Thymus (tissue), 11 donors: ENCODE measurements around the gene PLEKHG3. TPM values are rescaled to one million over a fixed set of nuclear protein-coding genes. Genes with fewer than 3 reads are reported as not detected.

Experiments
- DNase-seq, 9 donors: peaks; one replicate each; pipeline ENCODE4 v3.0.0-alpha.2; 2013; ENCODE audit warnings: low spot score in 9 of 9, low read depth in 6 of 9, missing footprints in 1 of 9
- H3K27ac ChIP-seq, 2 donors: one replicate each; pipeline ENCODE4 v1.5.1; 2013; ENCODE audit warnings: control low read depth in 1 of 2, low read depth in 1 of 2, low read length in 1 of 2, mild to moderate bottlenecking in 1 of 2, moderate library complexity in 1 of 2
- H3K27me3 ChIP-seq, 2 donors: one replicate each; pipeline ENCODE4 v1.5.1; 2013; ENCODE audit warnings: low read length in 1 of 2; ENCODE audit not compliant: control insufficient read depth in 2 of 2, insufficient read depth in 1 of 2
- H3K36me3 ChIP-seq, 2 donors: one replicate each; pipeline ENCODE4 v1.5.1; 2013; ENCODE audit warnings: low read length in 1 of 2, mild to moderate bottlenecking in 1 of 2, moderate library complexity in 1 of 2; ENCODE audit not compliant: control insufficient read depth in 2 of 2, insufficient read depth in 2 of 2
- H3K4me1 ChIP-seq, 2 donors: one replicate each; pipeline ENCODE4 v1.5.1; 2013; ENCODE audit warnings: low read length in 2 of 2; ENCODE audit not compliant: control insufficient read depth in 2 of 2, insufficient read depth in 2 of 2
- H3K4me3 ChIP-seq, 2 donors: one replicate each; pipeline ENCODE4 v1.5.1; 2013; ENCODE audit warnings: low read length in 2 of 2, control low read depth in 1 of 2, mild to moderate bottlenecking in 1 of 2
- H3K9me3 ChIP-seq, 2 donors: one replicate each; pipeline ENCODE4 v1.5.1; 2013; ENCODE audit warnings: low read length in 1 of 2, mild to moderate bottlenecking in 1 of 2; ENCODE audit not compliant: control insufficient read depth in 2 of 2, insufficient read depth in 1 of 2
- WGBS: extraction: QIAGEN DNeasy Blood & Tissue Kit; methylation state at CpG from one replicate; pipeline ENCODE4 v1.1.7; 2013; 5-methylcytosine and 5-hydroxymethylcytosine counted together
- polyA plus RNA-seq: library from polyadenylated mRNA; stranded (reverse); fragments of 200-250 nt; gene quantifications from one replicate; pipeline ENCODE4 v1.2.3, GENCODE V29; 2013
- total RNA-seq: library from RNA; stranded (reverse); fragments of 120-200 nt; gene quantifications from one replicate; pipeline ENCODE4 v1.2.4, GENCODE V29; 2013
- donor health status: healthy.

PLEKHG3 gene
- total and polyA plus RNA-seq, 2 donors: 7.7 to 8.5 TPM

DNA sequence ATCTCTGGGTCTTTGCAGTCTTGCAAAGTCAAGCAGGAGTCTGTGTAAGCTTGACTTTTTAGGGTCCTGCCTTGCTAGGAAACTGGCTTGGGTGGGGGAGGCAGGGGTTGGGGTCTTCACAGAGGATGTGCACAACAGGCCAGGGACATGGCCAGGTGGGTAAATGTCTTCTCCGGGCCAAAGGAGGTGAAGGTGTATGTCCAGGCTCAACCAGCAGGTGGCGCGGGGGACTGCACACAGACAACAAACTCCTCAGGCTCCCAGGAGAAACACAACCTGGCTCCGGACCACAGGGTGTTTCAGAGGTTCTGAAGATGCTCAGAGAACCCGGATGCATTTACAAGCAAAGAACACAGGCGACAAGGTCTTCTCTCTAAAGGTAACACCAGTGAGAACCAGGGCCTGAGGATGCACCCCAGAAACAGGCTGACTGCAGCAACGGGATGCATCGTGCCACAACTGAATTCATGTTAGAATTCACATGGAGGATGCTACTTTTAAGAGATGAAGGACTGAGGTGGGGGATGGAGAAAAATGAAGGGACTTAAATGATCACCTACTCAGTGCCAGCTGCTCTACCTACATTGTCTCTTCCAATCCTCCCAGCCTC is 56.0 kb downstream of the PLEKHG3 start:
- peaks cover 0 to 19% of the 10 kb centered on the region in 2 donors for H3K27me3 ChIP-seq
- H3K4me1 ChIP-seq: peaks cover 0 to 32% of the 10 kb centered on the region in 2 donors
- no peak overlapping the region for H3K4me3 ChIP-seq
- H3K27ac ChIP-seq: no peak overlapping the region
- DNase-seq: peak in 6 of 9 donors; percentile 9 to 60 (median 26)
- 74% methylated on average over 8 of the region's 8 CpGs for WGBS
- H3K36me3 ChIP-seq: no peaks in the 10 kb centered on the region
- no peaks in the 10 kb centered on the region for H3K9me3 ChIP-seq

DNA sequence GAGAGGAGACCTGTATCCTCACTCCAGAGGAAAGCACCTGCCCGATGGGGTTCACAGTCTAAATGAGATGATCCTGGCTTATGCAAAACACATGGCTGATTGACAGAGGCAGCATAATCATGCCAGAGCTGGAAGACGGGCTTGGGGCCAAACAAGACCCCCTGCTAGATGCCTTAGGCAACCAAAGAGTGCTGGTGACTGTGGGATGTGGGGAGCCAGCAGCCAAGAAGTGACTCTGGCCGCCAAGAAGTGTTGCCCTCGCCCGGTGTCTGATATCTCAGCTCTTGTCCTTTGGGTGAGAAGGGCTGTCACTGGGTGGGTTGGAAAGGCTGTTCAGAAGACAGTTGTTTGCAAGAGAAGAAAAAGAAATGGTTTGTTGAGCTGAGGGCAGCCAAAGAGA is 56.7 kb downstream of the PLEKHG3 start:
- WGBS: 86% methylated on average over 5 of the region's 5 CpGs
- Histone ChIP-seq H3K9me3 (no peaks in the 10 kb centered on the region), H3K27me3 (peaks cover 0 to 19% of the 10 kb centered on the region in 2 donors), H3K4me3 (no peak overlapping the region), H3K4me1 (peaks cover 0 to 32% of the 10 kb centered on the region in 2 donors), H3K36me3 (no peaks in the 10 kb centered on the region), H3K27ac (no peak overlapping the region)
- no peak for DNase-seq

DNA sequence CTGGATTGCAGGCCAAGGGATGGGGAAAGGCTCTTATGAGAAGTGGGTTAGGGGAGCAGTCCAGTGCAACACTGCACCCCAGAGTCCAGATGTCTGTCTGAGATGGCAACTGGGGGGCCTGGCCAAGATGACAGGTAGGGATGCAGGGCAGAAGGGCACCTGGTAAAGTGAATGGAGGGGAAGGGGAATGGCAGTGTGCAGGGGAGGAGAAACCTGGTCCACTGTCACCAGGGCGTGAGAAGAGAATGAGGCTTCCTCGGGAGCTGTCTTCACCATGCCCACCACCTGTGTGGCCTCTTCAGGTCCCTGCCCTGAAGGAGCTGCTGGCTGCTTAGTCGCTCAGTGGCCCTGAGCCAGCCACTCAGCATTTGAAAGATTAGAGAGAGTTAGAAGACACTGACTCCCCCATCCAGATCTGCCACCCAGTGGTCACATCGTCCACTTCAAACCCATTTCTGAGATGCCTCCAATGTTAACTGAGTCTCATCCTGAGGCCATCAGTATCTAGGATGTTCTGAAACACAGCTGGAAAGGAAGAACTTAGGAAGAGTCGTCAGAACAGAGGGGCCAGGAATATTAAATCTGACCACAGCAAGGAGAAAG is 57.3 kb downstream of the PLEKHG3 start:
- no peak for DNase-seq
- peaks cover 0 to 32% of the 10 kb centered on the region in 2 donors for H3K4me1 ChIP-seq
- H3K36me3 ChIP-seq: no peaks in the 10 kb centered on the region
- H3K4me3 ChIP-seq: no peak overlapping the region
- H3K9me3 ChIP-seq: no peaks in the 10 kb centered on the region
- peaks cover 0 to 19% of the 10 kb centered on the region in 2 donors for H3K27me3 ChIP-seq
- 80% methylated on average over 5 of the region's 5 CpGs for WGBS
- H3K27ac ChIP-seq: no peak overlapping the region

DNA sequence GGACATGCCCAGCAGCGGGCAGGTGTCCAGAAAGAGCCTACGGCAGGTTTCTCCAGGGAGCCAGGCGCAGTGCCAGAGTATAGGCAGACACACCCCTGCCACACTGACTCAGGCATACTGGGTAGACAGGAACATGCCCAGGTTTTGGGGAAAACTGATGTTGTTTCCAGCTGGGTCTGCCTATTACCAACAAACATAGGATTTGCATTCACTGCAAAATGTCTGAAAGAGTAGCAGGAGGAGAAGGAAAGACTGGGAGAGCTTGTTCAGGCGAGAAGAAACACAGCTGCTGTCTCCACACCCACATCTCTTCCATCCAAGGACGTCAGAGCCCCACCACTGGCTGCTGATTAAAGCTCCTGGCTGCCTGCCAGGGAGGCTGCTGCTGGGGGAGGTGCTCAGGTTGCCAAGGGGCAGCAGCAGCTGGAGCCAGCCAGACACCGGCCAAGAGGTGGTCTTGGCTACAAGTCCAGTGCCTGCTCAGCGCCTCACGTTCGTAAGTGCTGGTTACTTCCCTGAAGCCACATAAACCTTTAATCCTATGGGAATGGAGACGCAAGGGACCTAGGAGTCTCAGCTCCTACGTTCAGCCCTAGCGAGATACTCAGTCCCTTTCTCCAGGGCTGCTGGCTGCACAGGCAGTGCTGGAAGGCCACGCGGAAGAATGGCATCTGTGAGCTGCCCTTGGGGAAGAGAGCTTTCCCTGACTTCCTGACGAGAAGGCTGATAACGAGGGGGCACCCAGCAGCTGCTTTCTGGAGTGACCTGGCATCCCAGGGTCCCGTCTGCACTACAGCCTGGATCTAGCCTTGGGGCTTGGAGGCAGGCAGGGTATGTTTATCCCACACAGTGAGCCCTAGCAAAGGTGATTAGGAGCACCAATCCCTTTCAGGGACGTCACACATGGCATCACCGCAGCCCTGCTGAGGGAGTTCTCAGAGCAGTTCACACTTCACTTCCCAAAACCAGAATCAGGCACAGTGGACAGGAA is 58.1 kb downstream of the PLEKHG3 start:
- no peak overlapping the region for H3K27ac ChIP-seq
- peak in 1 of 9 donors; percentile 40 for DNase-seq
- 58% methylated on average over 19 of the region's 19 CpGs for WGBS
- H3K9me3 ChIP-seq: no peaks in the 10 kb centered on the region
- peaks cover 0 to 31% of the 10 kb centered on the region in 2 donors for H3K4me1 ChIP-seq
- H3K4me3 ChIP-seq: no peak overlapping the region
- no peaks in the 10 kb centered on the region for H3K36me3 ChIP-seq
- peaks cover 0 to 19% of the 10 kb centered on the region in 2 donors for H3K27me3 ChIP-seq

DNA sequence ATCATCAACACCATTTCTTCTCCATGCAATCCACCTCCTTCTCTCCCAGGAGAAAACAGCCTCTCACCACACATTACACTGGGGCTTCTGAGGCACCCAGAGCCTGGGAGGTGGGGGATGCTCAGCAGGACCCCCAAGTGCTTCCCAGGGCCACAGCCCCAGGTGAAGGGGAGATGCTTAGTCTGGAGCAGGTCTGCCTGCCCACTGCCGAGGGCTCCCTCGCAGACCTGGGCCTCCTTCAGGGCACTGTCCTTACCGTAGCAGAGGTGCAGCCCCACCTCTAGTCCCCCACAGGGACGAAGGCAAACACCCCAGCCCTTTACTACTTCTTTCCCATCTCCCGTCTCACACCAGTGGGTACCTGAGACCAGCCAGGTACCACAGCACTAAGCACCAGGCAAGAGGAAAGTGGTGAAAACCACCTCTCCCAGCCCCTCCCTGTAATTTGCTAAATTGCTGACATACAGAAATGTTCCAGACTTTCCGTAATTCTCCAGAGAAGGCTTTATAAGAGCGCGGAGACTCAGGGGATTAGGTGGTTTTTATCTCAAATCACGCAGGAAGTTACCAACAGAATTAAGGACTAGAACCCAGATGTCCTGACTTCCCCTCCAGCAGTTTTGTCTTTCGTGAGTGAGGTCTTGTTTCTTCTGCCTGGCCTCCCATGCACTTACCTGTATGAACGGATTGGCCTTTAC is 59.0 kb downstream of the PLEKHG3 start:
- H3K27ac ChIP-seq: no peak overlapping the region
- peaks cover 0 to 19% of the 10 kb centered on the region in 2 donors for H3K27me3 ChIP-seq
- DNase-seq: no peak
- H3K9me3 ChIP-seq: no peaks in the 10 kb centered on the region
- peaks cover 0 to 22% of the 10 kb centered on the region in 2 donors for H3K4me1 ChIP-seq
- H3K36me3 ChIP-seq: no peaks in the 10 kb centered on the region
- H3K4me3 ChIP-seq: no peak overlapping the region
- WGBS: 74% methylated on average over 11 of the region's 11 CpGs

DNA sequence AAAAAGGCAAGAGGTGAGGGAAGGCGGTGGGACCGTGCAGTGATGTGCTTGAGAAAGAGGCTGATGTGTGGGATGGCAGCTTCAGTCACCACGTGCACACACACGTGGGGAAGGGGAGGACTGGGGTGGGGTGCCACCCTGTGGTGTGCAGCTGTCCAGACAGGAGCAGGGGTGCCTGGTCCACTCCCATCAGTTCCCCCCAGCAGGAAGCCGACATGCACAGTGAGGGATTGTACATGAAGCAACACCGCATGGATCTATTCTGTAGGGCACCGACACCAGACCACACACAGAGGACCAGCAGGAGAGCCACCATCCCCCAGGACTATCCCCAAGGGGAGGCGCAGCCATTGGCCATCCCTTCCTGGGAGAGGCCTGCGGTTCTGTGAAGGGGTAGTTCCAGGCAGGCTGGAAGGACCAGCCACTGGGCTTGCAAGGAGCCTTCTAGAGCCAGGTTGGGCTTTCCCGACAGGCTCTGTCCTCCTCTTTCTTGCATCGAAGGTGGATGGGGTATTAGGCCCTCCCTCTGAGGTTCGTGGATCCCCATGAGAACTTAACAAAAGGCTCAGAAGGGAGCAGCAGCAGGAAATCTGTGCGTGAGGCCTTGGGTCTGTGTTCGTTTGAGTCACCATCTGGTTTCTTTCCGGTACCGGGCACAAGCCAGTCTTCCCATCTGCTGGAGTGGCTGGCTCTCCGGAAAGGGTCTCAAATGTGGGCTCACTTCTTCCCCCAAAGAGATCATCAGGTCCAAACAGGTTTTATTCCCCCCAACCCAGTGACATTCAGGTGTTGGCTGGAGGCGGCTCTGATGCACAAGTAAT is 59.8 kb downstream of the PLEKHG3 start:
- peak in 1 of 9 donors; percentile 11 for DNase-seq
- WGBS: 74% methylated on average over 18 of the region's 18 CpGs
- Histone ChIP-seq H3K27me3 (peaks cover 0 to 19% of the 10 kb centered on the region in 2 donors), H3K4me1 (peaks cover 0 to 22% of the 10 kb centered on the region in 2 donors), H3K27ac (no peak overlapping the region), H3K36me3 (no peaks in the 10 kb centered on the region), H3K9me3 (no peaks in the 10 kb centered on the region), H3K4me3 (no peak overlapping the region)

DNA sequence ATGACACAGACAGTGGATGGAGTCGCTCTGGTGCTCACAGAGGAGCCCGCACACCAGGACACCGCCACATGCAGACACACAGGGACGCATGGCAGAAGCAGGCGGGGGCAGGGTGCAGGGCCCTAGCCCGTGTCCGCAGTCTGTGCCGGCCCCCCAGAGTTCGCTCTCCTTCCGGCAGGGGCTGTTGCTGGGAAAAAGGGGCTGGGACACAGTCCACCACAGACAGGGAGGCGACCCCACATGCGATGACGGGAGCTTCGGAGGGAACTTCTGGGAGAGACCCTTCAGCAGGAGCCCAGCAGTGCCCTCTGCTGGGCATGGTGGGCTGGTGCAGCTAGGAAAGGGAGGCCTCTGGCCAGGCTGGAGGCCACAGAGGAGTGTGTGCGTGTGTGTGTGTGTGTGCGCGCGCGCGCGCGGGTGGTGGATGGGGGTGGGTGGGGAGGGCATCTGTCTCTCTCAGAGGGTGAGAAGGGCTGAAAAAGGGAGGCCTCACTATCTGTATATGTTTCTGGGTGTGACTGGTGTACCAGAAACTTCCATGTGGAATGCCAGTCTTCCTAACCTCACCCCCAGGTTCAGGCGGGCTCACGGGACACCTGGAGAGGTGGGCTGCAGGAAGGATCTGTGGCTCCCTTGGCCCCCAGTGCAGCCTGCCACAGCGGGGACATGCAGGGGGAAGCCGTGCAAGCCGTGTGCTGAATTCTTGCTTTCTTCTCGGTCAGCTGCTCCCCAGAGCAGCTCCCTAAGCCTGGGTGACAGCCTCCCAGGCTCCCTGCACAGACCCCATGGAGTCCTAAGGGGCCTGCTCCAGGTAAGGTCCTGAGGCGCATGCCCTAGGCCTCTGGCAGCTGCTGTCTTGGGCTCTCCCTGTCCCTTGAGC is 60.7 kb downstream of the PLEKHG3 start:
- 38% methylated on average over 29 of the region's 29 CpGs for WGBS
- no peaks in the 10 kb centered on the region for H3K9me3 ChIP-seq
- no peaks in the 10 kb centered on the region for H3K36me3 ChIP-seq
- peak; percentile 34 to 82 (median 61) for DNase-seq
- peaks cover 0 to 22% of the 10 kb centered on the region in 2 donors for H3K4me1 ChIP-seq
- H3K27ac ChIP-seq: no peak overlapping the region
- peaks cover 0 to 19% of the 10 kb centered on the region in 2 donors for H3K27me3 ChIP-seq
- no peak overlapping the region for H3K4me3 ChIP-seq
